HG03575 (cell line): ENCODE data around the gene TLR4.
A peak's percentile ranks its signal among the peaks of the same experiment; 100 is the strongest.

Source experiments
- ATAC-seq: cut with Tn5 transposase; IDR thresholded peaks from one replicate; pipeline ENCODE4 v1.9.1; 2021; ENCODE audit not compliant: unreplicated experiment, insufficient number of reproducible peaks, low FRiP score; ENCODE audit errors: extremely low read depth

TLR4 gene

GRCh38 chr9:117707561-117707960 lies 3.4 kb downstream of the TLR4 start:
- ATAC-seq, result no peak

GRCh38 chr9:117709936-117710335 lies 5.7 kb downstream of the TLR4 start:
- no peak for ATAC-seq

GRCh38 chr9:117714282-117714681 lies 10.1 kb downstream of the TLR4 start:
- ATAC-seq, result no peak

GRCh38 chr9:117715411-117715989 lies 11.3 kb downstream of the TLR4 start:
- ATAC-seq, result no peak

GRCh38 chr9:117718085-117718484 lies 13.9 kb downstream of the TLR4 start:
- ATAC-seq, result peak; percentile 98

- ATAC-seq, result no peak
Observed at GRCh38 chr9:117718701-117719100, 14.5 kb downstream of the TLR4 start.

- no peak for ATAC-seq
Observed at GRCh38 chr9:117719161-117719920, 15.1 kb downstream of the TLR4 start.

- no peak for ATAC-seq
Observed at GRCh38 chr9:117720066-117720465, 15.9 kb downstream of the TLR4 start.

- ATAC-seq, result no peak
Observed at GRCh38 chr9:117720555-117720954, 16.4 kb downstream of the TLR4 start.

- no peak for ATAC-seq
Observed at GRCh38 chr9:117720987-117721386, 16.8 kb downstream of the TLR4 start.

- no peak for ATAC-seq
Observed at GRCh38 chr9:117722108-117722761, 18.0 kb downstream of the TLR4 start.

- ATAC-seq, result no peak
Observed at GRCh38 chr9:117723986-117724625, 19.9 kb downstream of the TLR4 start.

- ATAC-seq, result no peak
Observed at GRCh38 chr9:117725426-117725887, 21.3 kb downstream of the TLR4 start.

GRCh38 chr9:117729375-117729774 lies 25.2 kb downstream of the TLR4 start:
- no peak for ATAC-seq

GRCh38 chr9:117732494-117732893 lies 28.3 kb downstream of the TLR4 start:
- no peak for ATAC-seq

- ATAC-seq, result no peak
Observed at GRCh38 chr9:117733465-117733864, 29.3 kb downstream of the TLR4 start.

- ATAC-seq, result no peak
Observed at GRCh38 chr9:117734082-117734481, 29.9 kb downstream of the TLR4 start.

GRCh38 chr9:117734523-117735314 lies 30.5 kb downstream of the TLR4 start:
- no peak for ATAC-seq

GRCh38 chr9:117737721-117738226 lies 33.6 kb downstream of the TLR4 start:
- no peak for ATAC-seq
